ENCODE data around the gene TMEM147. TPM values are rescaled to one million over a fixed set of nuclear protein-coding genes. Genes with fewer than 3 reads are reported as not detected.

Gene TMEM147
- total and polyA plus RNA-seq, 2 of the 13 experiments (the other 11 are each of a cell fraction or from before 2014, with no cell fraction given) = 141 to 176 TPM

DNA sequence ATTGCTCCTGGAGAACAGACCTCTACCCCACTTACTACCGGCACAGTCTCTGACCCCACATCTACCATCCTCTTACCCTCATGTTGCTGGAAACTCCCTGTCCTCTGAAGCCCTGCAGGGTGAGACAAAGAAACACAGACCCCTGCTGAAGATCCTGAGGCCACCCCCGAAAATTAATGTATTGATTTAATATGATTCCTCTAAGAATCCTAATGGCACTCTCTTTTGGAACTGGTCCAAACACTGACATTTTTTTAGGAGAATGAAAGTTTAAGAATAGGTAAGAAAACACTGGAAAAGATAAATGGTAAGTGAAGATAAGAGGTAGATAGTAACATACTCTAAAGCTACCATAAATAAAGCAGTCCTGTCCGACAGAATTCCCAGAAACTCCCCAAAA, 37.3 kb upstream of the TMEM147 start:
- peak overlapping the region; percentile 93; the same call in 1 of the 2 replicates for H3K4me2 ChIP-seq (ENCODE audit: low read depth, low read length)
- no TSS peak for BruUV-seq (replicated peaks)
- H3K27ac ChIP-seq (ENCODE audit: extremely low read length, insufficient read depth, low read length) = no peak overlapping the region
- TF ChIP-seq, protein P1, sequence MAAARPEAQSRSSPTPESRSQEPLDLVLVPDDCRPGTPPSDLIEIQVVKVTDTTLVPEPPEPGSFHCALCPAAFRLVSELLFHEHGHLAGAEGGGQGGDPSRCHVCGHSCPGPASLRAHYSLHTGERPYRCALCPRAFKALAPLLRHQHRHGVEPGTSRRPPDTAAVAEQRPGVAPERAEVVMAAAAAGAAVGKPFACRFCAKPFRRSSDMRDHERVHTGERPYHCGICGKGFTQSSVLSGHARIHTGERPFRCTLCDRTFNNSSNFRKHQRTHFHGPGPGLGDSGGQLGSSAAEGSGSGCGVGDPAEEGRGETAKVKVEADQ (CRISPR knock-in tag; IDR thresholded peaks at IDR 0.05; ENCODE audit: borderline replicate concordance) = no peak
- TF ChIP-seq, protein P2, sequence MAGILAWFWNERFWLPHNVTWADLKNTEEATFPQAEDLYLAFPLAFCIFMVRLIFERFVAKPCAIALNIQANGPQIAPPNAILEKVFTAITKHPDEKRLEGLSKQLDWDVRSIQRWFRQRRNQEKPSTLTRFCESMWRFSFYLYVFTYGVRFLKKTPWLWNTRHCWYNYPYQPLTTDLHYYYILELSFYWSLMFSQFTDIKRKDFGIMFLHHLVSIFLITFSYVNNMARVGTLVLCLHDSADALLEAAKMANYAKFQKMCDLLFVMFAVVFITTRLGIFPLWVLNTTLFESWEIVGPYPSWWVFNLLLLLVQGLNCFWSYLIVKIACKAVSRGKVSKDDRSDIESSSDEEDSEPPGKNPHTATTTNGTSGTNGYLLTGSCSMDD (CRISPR knock-in tag; IDR thresholded peaks at IDR 0.05) = no peak
- TF ChIP-seq, protein P3, sequence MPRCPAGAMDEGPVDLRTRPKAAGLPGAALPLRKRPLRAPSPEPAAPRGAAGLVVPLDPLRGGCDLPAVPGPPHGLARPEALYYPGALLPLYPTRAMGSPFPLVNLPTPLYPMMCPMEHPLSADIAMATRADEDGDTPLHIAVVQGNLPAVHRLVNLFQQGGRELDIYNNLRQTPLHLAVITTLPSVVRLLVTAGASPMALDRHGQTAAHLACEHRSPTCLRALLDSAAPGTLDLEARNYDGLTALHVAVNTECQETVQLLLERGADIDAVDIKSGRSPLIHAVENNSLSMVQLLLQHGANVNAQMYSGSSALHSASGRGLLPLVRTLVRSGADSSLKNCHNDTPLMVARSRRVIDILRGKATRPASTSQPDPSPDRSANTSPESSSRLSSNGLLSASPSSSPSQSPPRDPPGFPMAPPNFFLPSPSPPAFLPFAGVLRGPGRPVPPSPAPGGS (CRISPR knock-in tag; IDR thresholded peaks at IDR 0.05) = no peak
- TF ChIP-seq HMGA1 (CRISPR knock-in tag; conservative IDR thresholded peaks at IDR 0.05) = no peak
- FAIRE-seq = no peak
- H3K79me2 ChIP-seq (ENCODE audit: insufficient read depth, low read length) = no peaks in the 10 kb centered on the region
- H3K9me3 ChIP-seq (ENCODE audit: low read length) = no peaks in the 10 kb centered on the region
- intact Hi-C loops (cut with micrococcal nuclease; ENCODE audit: unreplicated experiment) (no loop called here), in situ Hi-C loops (cut with HindIII; ENCODE audit: extremely low pct_ligation_motif_present, low pct_unique_long_range_greater_than_20kb) (no loop called here)
- peaks cover 3 to 5% of the 10 kb centered on the region in 2 experiments; a peak in 3 of 5 replicates for H3K36me3 ChIP-seq (replicated peaks in 1 of 2; ENCODE audit: control insufficient read depth in 1 of 2, insufficient read depth in 2 of 2, low read length in 2 of 2)
- H2AFZ ChIP-seq (ENCODE audit: low read length) = no peak overlapping the region
- peaks cover 39% of the 10 kb centered on the region for H3K4me1 ChIP-seq (ENCODE audit: insufficient read depth, low read length)
- no peak for DNase-seq (ENCODE audit: low spot score)
- H3K27me3 ChIP-seq (ENCODE audit: control insufficient read depth in 1 of 2, insufficient read depth in 2 of 2, low read length in 2 of 2) = peaks cover 1 to 18% of the 10 kb centered on the region in 2 experiments; a peak in 2 of 5 replicates
- CTCF ChIA-PET (ENCODE audit: low intra/inter-chr PET ratio, low total read pairs) = no interaction called here
- POLR2A ChIA-PET = interaction anchor here (1.1 to 1.6 kb wide), 3 partner anchors 11 to 40 kb away, joined by 3 read pairs; no protein-coding TSS in a partner anchor
- H3K9ac ChIP-seq (ENCODE audit: insufficient read depth, low read depth, low read length) = no peak overlapping the region
- no peaks in the 10 kb centered on the region for H4K20me1 ChIP-seq (ENCODE audit: insufficient read depth, low read length)
- no peak overlapping the region for H3K4me3 ChIP-seq (replicated peaks in 1 of 3; ENCODE audit: insufficient read depth in 1 of 3, low read depth in 2 of 3, low read length in 3 of 3)
- WGBS (ENCODE audit: low lambda C conversion rate) = 93% methylated on average over 3 of the region's 3 CpGs
- ATAC-seq = no peak

Measured in HepG2 (cell line).